Astrocyte (in vitro differentiated cells and primary cell): Measurements from ENCODE around the gene UBL4B.

Experiments used
- CTCF ChIP-seq: IDR thresholded peaks from 2 replicates; pipeline ENCODE4 v1.5.1; 2011; ENCODE audit warnings: low read depth, mild to moderate bottlenecking, inconsistent platforms, low read length, moderate library complexity; ENCODE audit not compliant: insufficient read depth
- EZH2 ChIP-seq: IDR thresholded peaks from 2 replicates; pipeline ENCODE4 v1.6.1; 2012; ENCODE audit warnings: mild to moderate bottlenecking, low read length, inconsistent platforms; ENCODE audit not compliant: insufficient read depth

GRCh38 chr1:110114173-110114572 lies 1.9 kb downstream of the UBL4B start:
- TF ChIP-seq CTCF = no peak
- no peak for TF ChIP-seq EZH2
